NT2/D1 (cell line): ENCODE data around the gene EPHB2.

Experiments
- SUZ12 ChIP-seq: IDR thresholded peaks from 2 replicates; pipeline ENCODE4 v1.6.1; 2011; ENCODE audit not compliant: insufficient read length, insufficient read depth; ENCODE audit errors: extremely low read depth
- YY1 ChIP-seq: IDR thresholded peaks from 2 replicates; pipeline ENCODE4 v1.6.1; 2011; ENCODE audit not compliant: insufficient read length, insufficient read depth
- ZNF274 ChIP-seq: IDR thresholded peaks from 2 replicates; pipeline ENCODE4 v1.6.1; 2011; ENCODE audit warnings: mild to moderate bottlenecking, low read depth, low read length

DNA sequence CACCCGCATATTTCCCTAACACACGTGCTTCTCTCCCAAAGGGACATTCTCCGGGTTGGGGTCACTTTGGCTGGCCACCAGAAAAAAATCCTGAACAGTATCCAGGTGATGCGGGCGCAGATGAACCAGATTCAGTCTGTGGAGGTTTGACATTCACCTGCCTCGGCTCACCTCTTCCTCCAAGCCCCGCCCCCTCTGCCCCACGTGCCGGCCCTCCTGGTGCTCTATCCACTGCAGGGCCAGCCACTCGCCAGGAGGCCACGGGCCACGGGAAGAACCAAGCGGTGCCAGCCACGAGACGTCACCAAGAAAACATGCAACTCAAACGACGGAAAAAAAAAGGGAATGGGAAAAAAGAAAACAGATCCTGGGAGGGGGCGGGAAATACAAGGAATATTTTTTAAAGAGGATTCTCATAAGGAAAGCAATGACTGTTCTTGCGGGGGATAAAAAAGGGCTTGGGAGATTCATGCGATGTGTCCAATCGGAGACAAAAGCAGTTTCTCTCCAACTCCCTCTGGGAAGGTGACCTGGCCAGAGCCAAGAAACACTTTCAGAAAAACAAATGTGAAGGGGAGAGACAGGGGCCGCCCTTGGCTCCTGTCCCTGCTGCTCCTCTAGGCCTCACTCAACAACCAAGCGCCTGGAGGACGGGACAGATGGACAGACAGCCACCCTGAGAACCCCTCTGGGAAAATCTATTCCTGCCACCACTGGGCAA is 202.9 kb downstream of the EPHB2 start:
- no peak for TF ChIP-seq SUZ12
- TF ChIP-seq YY1: no peak
- TF ChIP-seq ZNF274: no peak
